ENCODE results near the gene INO80B. TPM values are rescaled to one million over a fixed set of nuclear protein-coding genes. Genes with fewer than 3 reads are reported as not detected.
"Not testable (repeated sequence)": the region's sequence is repeated elsewhere in the genome, so short reads cannot be mapped to it uniquely, and the experiment has no call there.

Gene INO80B
- total RNA-seq, 1 donor from 2014 or later = 18.5 TPM

- peaks cover 22% of the 10 kb centered on the region for H3K27me3 Mint-ChIP-seq (ENCODE audit: unreplicated experiment)
- H3K36me3 Mint-ChIP-seq (ENCODE audit: unreplicated experiment) = no peaks in the 10 kb centered on the region
- peak within 1 kb of the TSS; percentile 99 for H3K4me3 Mint-ChIP-seq (ENCODE audit: unreplicated experiment)
- peaks cover 16% of the 10 kb centered on the region for H3K9me3 Mint-ChIP-seq (ENCODE audit: unreplicated experiment)
- H3K27ac Mint-ChIP-seq (ENCODE audit: unreplicated experiment) = peak within 1 kb of the TSS; percentile 97
- peak; percentile 97 for DNase-seq
- TF ChIP-seq CTCF (IDR thresholded peaks at IDR 0.05; ENCODE audit: partially characterized antibody, unreplicated experiment) = no peak
- peaks cover 20% of the 10 kb centered on the region for H3K4me1 Mint-ChIP-seq (ENCODE audit: low read depth, unreplicated experiment)
Measured at GRCh38 chr2:74458132-74458937, 3.4 kb downstream of the INO80B start, which contains the start of gene WBP1. TSS of gene WBP1 (plus strand) at chr2:74458438. CDS start at chr2:74458603, 165 bp downstream.

GRCh38 chr2:74458938-74459363 is 4.1 kb downstream of the INO80B start:
- peaks cover 20% of the 10 kb centered on the region for H3K4me1 Mint-ChIP-seq (ENCODE audit: low read depth, unreplicated experiment)
- peaks cover 22% of the 10 kb centered on the region for H3K27me3 Mint-ChIP-seq (ENCODE audit: unreplicated experiment)
- H3K27ac Mint-ChIP-seq (ENCODE audit: unreplicated experiment) = peak overlapping the region; percentile 97
- peaks cover 16% of the 10 kb centered on the region for H3K9me3 Mint-ChIP-seq (ENCODE audit: unreplicated experiment)
- DNase-seq = no peak
- H3K36me3 Mint-ChIP-seq (ENCODE audit: unreplicated experiment) = no peaks in the 10 kb centered on the region
- peak overlapping the region; percentile 99 for H3K4me3 Mint-ChIP-seq (ENCODE audit: unreplicated experiment)
- TF ChIP-seq CTCF (IDR thresholded peaks at IDR 0.05; ENCODE audit: partially characterized antibody, unreplicated experiment) = no peak

GRCh38 chr2:74459503-74460118 is 4.7 kb downstream of the INO80B start:
- Mint-ChIP-seq H3K27ac (ENCODE audit: unreplicated experiment) (peak overlapping the region; percentile 97), H3K27me3 (ENCODE audit: unreplicated experiment) (peaks cover 25% of the 10 kb centered on the region), H3K4me3 (ENCODE audit: unreplicated experiment) (peak overlapping the region; percentile 99), H3K4me1 (ENCODE audit: low read depth, unreplicated experiment) (peaks cover 20% of the 10 kb centered on the region), H3K9me3 (ENCODE audit: unreplicated experiment) (peaks cover 18% of the 10 kb centered on the region)
- not testable (repeated sequence) for H3K36me3 Mint-ChIP-seq (ENCODE audit: unreplicated experiment); DNase-seq

GRCh38 chr2:74460187-74460586 is 5.3 kb downstream of the INO80B start:
- peaks cover 23% of the 10 kb centered on the region for H3K27me3 Mint-ChIP-seq (ENCODE audit: unreplicated experiment)
- DNase-seq; H3K27ac Mint-ChIP-seq (ENCODE audit: unreplicated experiment); H3K36me3 Mint-ChIP-seq (ENCODE audit: unreplicated experiment): not testable (repeated sequence)
- peaks cover 18% of the 10 kb centered on the region for H3K9me3 Mint-ChIP-seq (ENCODE audit: unreplicated experiment)
- peak overlapping the region; percentile 99 for H3K4me3 Mint-ChIP-seq (ENCODE audit: unreplicated experiment)
- H3K4me1 Mint-ChIP-seq (ENCODE audit: low read depth, unreplicated experiment) = peaks cover 16% of the 10 kb centered on the region

- peak; percentile 43 for DNase-seq
- Mint-ChIP-seq H3K27ac (ENCODE audit: unreplicated experiment) (no peak overlapping the region), H3K9me3 (ENCODE audit: unreplicated experiment) (peaks cover 14% of the 10 kb centered on the region), H3K36me3 (ENCODE audit: unreplicated experiment) (no peaks in the 10 kb centered on the region), H3K4me1 (ENCODE audit: low read depth, unreplicated experiment) (peaks cover 8% of the 10 kb centered on the region), H3K27me3 (ENCODE audit: unreplicated experiment) (peaks cover 22% of the 10 kb centered on the region), H3K4me3 (ENCODE audit: unreplicated experiment) (no peak overlapping the region)
- peak; percentile 30 for TF ChIP-seq CTCF (IDR thresholded peaks at IDR 0.05; ENCODE audit: partially characterized antibody, unreplicated experiment)
Measured at GRCh38 chr2:74461187-74462053, 6.5 kb downstream of the INO80B start.

Data from glutamatergic neuron (in vitro differentiated cells).